Epithelial cell of proximal tubule (primary cell): Measurements from ENCODE around the gene COL9A3. TPM values are rescaled to one million over a fixed set of nuclear protein-coding genes. Genes with fewer than 3 reads are reported as not detected.

Source experiments
- DNase-seq: peaks from one replicate; pipeline ENCODE4 v3.0.0-alpha.2; 2011; ENCODE audit warnings: low read depth
- H3K4me3 ChIP-seq: 2 replicates; pipeline ENCODE4 v1.5.1; 2011; ENCODE audit warnings: low read depth, mild to moderate bottlenecking, low read length
- total RNA-seq: library from RNA; depleted of rRNA; stranded (reverse); fragments of >200 nt; gene quantifications from 2 replicates; pipeline ENCODE4 v1.2.3, GENCODE V29; 2015
- TF ChIP-seq, protein P1 (sequence below): conservative IDR thresholded peaks from 2 replicates; pipeline ENCODE4 v1.5.1; 2012; ENCODE audit warnings: low read depth, mild to moderate bottlenecking, low read length

Gene COL9A3
- total RNA-seq, 1 donor from 2014 or later = 2.8 TPM

DNA sequence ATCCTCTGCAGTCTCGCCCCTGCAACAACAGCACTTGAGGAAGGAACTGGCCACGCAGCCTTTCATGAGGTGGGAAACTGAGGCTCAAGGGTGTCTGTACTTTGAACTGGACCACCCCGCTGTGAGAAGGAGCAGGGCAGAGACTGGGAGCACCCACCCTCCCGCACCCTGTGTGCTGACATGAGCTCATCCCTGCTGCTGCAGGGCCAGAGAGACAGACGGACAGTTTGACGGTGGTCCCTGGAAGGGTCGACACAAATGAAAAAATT, 37.5 kb upstream of the COL9A3 start:
- TF ChIP-seq, protein P1, sequence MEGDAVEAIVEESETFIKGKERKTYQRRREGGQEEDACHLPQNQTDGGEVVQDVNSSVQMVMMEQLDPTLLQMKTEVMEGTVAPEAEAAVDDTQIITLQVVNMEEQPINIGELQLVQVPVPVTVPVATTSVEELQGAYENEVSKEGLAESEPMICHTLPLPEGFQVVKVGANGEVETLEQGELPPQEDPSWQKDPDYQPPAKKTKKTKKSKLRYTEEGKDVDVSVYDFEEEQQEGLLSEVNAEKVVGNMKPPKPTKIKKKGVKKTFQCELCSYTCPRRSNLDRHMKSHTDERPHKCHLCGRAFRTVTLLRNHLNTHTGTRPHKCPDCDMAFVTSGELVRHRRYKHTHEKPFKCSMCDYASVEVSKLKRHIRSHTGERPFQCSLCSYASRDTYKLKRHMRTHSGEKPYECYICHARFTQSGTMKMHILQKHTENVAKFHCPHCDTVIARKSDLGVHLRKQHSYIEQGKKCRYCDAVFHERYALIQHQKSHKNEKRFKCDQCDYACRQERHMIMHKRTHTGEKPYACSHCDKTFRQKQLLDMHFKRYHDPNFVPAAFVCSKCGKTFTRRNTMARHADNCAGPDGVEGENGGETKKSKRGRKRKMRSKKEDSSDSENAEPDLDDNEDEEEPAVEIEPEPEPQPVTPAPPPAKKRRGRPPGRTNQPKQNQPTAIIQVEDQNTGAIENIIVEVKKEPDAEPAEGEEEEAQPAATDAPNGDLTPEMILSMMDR = no peak
- no peak for DNase-seq
- H3K4me3 ChIP-seq = no peak overlapping the region

DNA sequence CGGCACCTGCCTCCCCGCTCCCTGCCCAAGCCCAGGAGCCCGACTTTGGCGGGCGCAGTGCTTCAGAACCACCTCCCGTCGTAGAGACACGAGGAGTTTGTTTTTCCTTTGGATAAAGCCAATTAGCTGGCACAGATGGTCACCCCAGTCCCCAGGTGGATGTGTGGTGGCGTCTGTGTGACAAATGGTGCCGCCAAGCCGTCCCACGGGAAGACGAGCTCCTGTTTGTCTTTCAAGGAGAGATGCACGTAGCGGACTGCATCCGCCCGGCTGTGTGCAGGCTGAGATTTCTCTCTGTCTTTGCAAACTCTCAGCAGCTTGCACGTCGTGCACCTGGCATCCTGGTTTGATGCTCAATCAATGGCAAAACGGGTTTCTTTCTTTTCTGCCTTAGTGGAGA, 36.6 kb upstream of the COL9A3 start:
- TF ChIP-seq, protein P1 = no peak
- H3K4me3 ChIP-seq = no peak overlapping the region
- DNase-seq = no peak

DNA sequence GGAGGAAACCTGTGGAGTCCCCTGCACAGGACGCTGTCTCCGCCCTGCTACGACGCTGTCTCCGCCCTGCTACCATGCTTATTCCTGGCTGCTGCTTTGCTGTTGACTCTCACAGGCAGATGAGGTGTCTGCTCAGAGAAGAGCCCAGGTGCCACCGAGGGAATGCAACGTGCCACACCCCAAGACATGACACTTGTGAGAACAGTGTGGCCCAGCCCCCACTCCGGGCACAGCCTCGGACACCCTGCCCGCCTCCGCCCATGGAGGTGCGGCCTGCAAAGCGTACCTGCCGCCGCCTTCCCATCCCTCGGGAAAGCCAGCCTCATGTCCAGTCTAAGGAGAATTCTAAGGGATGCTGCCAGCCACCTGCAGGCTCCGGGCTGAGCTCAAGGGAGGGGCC, 36.2 kb upstream of the COL9A3 start:
- TF ChIP-seq, protein P1 = no peak
- H3K4me3 ChIP-seq = no peak overlapping the region
- no peak for DNase-seq

DNA sequence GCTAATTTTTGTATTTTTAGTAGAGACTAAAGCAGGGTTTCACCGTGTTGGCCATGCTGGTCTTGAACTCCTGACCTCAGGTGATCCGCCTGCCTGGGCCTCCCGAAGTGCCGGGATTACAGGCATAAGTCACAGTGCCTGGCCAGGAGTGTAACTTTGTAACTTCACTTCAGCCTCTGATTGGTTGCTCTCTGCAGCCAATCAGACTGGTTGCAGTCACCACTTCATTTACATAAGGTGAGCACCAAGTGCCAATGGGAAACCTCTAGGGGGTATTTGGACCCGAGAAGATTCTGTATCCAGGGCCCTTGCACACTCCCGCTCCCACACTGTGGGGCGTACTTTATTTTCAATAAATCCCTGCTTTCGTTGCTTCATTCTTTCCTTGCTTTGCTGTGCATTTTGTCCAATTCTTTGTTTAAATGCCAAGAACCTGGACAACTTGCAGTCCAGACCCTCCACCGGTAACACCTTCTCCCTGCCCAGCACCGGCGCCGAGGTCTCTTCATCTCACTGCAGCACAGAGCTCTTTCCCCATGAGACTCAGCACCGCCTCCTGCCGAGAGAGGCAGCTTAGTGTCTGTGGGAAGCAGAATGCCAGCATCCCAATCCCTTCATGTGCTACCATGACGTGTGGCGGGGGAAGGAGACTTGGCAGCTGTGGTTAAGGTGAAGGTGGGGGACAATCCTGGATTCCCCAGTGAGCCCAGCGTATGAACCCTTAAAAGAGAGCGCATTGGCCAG, 34.5 kb upstream of the COL9A3 start:
- DNase-seq = no peak
- no peak overlapping the region for H3K4me3 ChIP-seq
- TF ChIP-seq, protein P1 = no peak

DNA sequence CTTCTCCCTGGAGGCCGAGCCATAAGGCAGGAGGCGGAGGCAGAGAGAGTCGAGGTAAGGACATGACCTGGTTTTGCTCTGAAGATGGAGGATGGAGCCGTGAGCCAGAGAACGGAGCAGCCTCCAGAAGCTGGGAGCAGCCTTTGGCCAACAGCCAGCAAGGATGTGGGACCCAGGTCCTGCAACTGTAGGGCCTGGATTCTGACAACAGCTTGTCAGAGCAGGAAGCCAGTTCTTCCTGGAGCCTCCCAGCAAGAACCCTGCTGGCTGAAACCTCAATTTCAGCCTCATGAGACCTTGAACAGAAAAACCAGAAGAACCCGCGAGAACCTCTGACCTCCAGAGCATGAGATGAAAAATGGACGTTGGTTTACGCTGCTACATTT, 34.0 kb upstream of the COL9A3 start:
- DNase-seq = no peak
- TF ChIP-seq, protein P1 = no peak
- H3K4me3 ChIP-seq = no peak overlapping the region

DNA sequence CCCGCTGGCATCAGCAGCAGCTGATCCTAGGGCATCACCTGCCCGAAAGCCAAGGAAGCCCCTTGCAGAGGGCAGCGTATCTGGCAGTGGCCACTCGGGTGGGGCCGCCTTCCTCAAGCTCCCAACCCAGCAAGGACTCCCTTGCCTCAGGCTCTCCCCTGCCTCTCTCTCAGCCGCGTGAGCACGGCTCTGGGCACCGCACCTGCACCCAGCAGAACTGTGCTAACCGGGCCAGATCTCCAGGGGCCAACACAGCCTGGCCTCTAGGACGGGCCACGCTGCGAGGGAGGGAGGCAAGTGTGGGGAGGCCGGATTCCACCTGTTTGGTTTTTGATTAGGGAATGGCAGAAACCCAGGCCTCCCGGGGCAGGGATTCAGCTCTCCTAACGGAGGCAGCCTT, 32.4 kb upstream of the COL9A3 start:
- no peak for DNase-seq

DNA sequence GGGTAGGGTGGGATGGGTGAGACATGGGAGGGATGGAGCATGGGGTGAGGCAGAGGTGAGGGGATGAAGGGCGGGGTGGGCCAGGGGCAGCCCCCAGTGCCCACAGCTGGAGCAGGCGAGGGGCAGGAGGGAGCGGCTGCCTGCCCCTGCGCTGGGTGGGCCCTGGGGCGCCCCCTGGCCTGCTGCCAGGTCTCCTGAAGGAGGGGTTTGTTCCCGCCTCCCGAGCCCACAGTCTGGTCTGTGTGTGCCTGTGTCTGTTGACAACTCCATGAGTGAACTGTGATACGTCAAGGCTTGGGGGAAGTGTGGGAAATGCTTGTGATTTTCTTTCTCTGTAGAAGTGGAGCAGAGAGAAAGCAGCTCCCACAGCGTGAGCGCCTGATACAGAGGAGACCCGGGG, 31.5 kb upstream of the COL9A3 start:
- no peak overlapping the region for H3K4me3 ChIP-seq
- DNase-seq = no peak
- TF ChIP-seq, protein P1 = no peak

More for the DNA sequence above, 32.4 kb upstream of the COL9A3 start:
- H3K4me3 ChIP-seq = no peak overlapping the region
- TF ChIP-seq, protein P1 = no peak
